Stimulated activated CD4-positive, alpha-beta T cell treated with anti-CD3 and anti-CD28 coated beads, Interleukin-2, amount 100 ng/mL, for 24 hours (primary cell): ENCODE data around the gene POU6F2.

Source experiments
- DNase-seq, 2 donors: peaks; one replicate each; pipeline ENCODE4 v3.0.0-alpha.2; 2020

POU6F2 gene

GRCh38 chr7:39265641-39266591 lies 288.2 kb downstream of the POU6F2 start:
- no peak for DNase-seq

- no peak for DNase-seq
These were observed 291.3 kb downstream of the POU6F2 start for GRCh38 chr7:39269034-39269433.

GRCh38 chr7:39270018-39270417 lies 292.3 kb downstream of the POU6F2 start:
- no peak for DNase-seq

GRCh38 chr7:39271402-39271801 lies 293.7 kb downstream of the POU6F2 start:
- DNase-seq: no peak

- DNase-seq: no peak
These were observed 294.4 kb downstream of the POU6F2 start for GRCh38 chr7:39272111-39272510.

GRCh38 chr7:39272691-39273090 lies 295.0 kb downstream of the POU6F2 start:
- DNase-seq: no peak

- DNase-seq: no peak
These were observed 302.6 kb downstream of the POU6F2 start for GRCh38 chr7:39280337-39280736.

- no peak for DNase-seq
These were observed 307.5 kb downstream of the POU6F2 start for GRCh38 chr7:39285256-39285655.

- no peak for DNase-seq
These were observed 310.6 kb downstream of the POU6F2 start for GRCh38 chr7:39288303-39288702.

- DNase-seq: no peak
These were observed 314.1 kb downstream of the POU6F2 start for GRCh38 chr7:39291628-39292410.

- no peak for DNase-seq
These were observed 315.5 kb downstream of the POU6F2 start for GRCh38 chr7:39293056-39293823.

DNA sequence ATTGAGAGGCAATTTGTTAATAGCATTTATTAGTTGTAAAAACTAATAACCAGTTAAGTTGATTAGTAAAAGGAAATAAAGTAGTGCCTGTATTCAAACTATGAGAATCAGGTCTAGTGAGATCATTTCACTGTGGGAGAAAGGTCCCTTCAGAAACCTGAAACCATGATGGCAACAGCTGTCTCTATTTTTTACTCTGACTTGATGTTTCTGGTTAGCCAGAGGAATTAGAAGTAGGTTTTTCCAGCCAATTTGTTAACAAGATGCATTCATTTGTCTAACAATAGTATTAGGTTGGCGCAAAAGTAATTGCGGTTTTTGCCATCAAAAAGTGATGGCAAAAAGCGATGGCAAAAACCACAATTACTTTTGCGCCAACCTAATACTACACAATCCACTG lies 316.3 kb downstream of the POU6F2 start:
- DNase-seq: no peak

GRCh38 chr7:39295796-39296195 lies 318.1 kb downstream of the POU6F2 start:
- DNase-seq: no peak

DNA sequence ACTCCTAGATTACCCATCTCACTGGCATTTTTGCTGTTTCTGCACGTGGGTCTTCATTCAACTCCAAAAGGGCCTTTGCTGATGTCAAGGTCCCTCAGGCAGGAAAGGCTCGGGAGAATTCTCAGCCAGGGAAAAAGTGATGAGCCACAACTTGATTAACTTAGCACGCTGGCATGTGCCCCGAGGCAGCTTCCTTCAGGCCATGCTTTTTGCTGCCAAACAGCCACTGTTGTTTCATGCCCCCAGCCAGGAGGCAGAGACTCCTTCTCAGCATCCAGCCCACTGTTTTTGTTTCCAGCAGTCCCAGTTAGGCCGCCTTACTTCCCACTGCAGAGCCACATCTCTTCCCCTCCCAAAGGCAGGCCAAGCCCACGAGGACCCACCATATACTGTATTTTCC lies 322.0 kb downstream of the POU6F2 start:
- no peak for DNase-seq

DNA sequence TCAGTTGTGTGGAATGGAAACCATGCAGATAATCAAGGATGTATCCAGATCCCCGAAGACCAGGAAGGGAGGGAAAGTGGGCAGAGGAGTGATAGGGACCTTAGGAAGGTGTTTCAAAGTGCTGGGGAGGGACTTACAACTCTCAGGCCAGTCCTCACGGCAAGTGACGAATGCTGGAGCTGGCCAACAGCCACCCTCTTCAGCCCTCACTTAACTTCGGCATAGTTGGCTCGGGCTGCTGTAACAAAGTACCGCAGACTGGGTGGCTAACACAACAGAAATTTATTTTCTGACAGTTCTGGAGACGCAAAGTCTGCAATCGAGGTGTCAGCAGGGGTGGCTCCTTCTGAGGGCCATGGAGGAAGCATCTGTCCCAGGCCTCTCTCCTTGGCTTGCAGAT lies 322.6 kb downstream of the POU6F2 start:
- DNase-seq: no peak

DNA sequence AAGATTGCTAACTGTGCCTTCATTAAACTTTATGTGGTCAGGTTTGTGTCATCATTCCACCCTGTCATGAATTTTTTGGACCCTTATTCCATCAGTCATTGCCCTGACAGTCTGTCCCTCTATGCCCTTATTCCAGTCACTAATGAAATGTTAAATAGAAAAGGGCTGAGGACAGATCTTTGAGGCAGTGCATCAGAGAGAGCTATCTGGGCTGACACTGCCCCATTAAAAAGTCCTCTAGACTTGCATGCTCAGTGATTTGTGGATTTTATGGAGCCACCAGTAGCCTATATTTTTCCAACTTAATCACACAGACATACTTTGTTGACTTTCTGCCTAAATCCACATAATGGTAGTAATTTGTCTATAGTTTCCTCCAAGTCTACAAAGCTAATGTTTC lies 323.8 kb downstream of the POU6F2 start:
- no peak for DNase-seq

DNA sequence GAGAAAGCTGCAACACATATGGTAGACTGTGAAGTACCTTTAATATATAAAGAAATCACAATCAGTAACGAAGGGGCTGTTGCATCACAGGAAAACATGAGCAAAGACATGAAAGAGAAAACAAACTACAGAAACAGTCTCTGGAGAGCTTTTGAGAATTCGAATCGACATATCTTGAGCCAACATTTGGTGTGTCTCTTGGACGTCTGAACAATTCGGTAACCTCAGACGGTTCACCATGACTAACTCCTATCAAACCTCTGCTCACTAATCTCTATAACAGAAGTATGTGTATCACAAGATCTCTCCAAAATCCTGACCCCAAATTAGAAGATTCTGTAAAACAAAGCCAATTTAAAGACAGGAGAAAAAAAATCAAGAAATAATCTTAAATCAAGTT lies 326.5 kb downstream of the POU6F2 start:
- no peak for DNase-seq

GRCh38 chr7:39304668-39305405 lies 327.1 kb downstream of the POU6F2 start:
- DNase-seq: no peak

DNA sequence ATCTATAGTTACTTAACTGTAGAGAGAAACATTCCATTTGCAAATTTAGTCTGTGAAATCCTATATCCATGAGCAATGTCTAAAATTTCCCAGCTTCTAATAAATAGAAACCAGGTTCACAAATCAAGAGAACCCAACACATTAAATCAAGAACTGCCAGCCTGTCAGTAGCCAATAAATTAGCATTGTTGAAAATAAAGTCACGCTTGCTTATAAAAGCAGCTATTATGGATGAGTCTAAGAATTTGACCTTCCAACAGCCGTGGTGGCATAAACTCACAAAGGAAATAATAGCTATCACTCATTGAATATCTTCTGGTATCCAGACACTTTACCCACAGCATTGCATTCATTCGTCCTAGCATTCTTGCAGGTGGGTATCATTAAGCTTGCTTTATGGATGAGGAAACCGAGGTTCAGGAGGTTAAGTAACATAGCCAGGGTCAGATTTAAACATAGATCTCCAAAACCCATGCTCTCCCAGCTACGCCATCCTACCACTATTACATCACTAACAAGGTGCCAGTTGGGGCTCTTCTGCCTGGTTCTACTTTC lies 328.4 kb downstream of the POU6F2 start:
- DNase-seq: no peak

DNA sequence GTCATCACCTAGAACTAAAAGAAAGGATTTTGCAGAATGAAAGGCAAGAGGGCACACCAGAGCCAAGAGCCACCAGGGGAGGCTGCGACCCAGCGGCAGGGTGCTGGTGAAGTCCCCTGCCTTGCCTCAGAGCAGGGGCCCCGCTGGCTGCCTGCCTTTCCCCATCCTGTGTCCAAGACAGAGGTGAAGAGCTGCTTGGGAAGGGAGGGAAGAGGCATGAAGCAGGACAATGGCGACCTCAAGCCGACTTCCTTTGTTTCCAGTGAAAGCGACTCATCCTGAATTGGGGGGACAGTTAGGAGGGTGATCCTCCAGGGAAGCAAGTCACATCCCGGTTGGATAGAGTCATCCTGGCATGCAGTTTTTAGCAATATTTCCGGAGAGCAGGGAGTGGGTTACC lies 333.0 kb downstream of the POU6F2 start:
- no peak for DNase-seq

DNA sequence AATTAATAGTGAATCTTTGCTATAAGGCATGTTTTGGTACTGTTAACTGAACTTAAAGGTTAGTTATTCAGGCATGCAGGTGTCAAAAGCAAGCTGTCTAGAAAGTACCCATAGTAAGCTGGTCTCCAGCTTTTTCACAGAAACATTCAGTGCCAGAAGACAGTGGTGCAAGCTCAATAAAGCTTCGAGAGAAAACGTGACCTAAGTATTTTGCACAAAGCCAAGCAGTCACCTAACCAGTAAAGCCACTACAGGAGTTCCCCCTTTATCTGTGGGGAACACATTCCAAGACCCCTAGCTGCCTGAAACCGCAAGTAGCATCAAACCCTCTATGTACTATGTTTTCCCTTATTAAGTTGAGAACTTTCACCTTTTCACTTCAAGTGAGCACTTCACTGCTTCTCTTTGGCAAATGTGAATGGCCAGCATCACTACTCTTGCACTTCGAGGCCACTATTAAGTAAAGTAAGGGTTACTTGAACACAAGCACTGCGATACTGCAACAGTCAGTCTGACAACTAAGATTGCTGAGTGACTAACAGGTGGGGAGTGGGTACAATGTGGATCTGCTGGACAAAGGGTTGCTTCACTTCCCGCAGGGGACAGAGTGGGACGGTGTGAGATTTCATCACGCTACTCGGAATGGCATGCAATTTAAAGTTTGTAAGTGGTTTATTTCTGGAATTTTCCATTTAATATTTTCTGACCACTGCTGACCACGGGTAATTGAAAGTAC lies 334.7 kb downstream of the POU6F2 start:
- no peak for DNase-seq
